Peyer's patch (tissue), 4 donors: ENCODE results near the gene GPAM.

ENCODE experiments used
- POLR2A ChIP-seq, 2 donors: fragments of 450-650 bp; IDR thresholded peaks; one replicate each; pipeline ENCODE4 v1.5.1; 2017; ENCODE audit warnings: antibody characterized with exemption in 2 of 2, mild to moderate bottlenecking in 2 of 2, moderate library complexity in 2 of 2
- TF ChIP-seq, protein P1 (sequence below), 6 experiments: fragments of 450-650 bp in 4 of 6; fragments of 200-600 bp in 2 of 6; sonication (generic) in 1 of 6; IDR thresholded peaks; one replicate each; pipeline ENCODE4 v1.5.1; 2017 to 2019; ENCODE audit warnings: antibody characterized with exemption in 6 of 6, mild to moderate bottlenecking in 3 of 6, moderate library complexity in 1 of 6

DNA sequence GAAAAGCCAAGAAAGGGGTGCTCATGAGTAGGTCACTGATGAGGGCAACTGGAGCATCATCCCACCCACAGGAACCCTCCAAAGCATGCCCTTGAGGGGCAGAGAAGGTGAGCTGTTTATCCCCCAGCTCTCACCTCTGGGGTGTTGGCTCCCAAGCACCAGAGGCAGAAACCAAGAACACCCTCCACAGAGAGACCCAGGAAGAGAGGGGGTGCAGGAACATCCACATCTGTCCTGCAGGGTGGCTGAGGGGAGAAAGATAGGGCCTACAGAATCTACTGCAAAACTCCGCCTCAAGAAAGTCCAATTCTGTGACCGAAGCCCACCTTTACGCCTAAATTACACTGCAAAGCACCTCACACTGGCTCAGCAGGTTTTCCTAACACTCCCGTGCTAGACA is 40.1 kb downstream of the GPAM start:
- TF ChIP-seq, protein P1, sequence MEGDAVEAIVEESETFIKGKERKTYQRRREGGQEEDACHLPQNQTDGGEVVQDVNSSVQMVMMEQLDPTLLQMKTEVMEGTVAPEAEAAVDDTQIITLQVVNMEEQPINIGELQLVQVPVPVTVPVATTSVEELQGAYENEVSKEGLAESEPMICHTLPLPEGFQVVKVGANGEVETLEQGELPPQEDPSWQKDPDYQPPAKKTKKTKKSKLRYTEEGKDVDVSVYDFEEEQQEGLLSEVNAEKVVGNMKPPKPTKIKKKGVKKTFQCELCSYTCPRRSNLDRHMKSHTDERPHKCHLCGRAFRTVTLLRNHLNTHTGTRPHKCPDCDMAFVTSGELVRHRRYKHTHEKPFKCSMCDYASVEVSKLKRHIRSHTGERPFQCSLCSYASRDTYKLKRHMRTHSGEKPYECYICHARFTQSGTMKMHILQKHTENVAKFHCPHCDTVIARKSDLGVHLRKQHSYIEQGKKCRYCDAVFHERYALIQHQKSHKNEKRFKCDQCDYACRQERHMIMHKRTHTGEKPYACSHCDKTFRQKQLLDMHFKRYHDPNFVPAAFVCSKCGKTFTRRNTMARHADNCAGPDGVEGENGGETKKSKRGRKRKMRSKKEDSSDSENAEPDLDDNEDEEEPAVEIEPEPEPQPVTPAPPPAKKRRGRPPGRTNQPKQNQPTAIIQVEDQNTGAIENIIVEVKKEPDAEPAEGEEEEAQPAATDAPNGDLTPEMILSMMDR (IDR thresholded peaks at IDR 0.05): no peak
- no peak for TF ChIP-seq POLR2A (IDR thresholded peaks at IDR 0.05)
